Pancreas (tissue), 10 donors: ENCODE results near the gene DUSP12. TPM values are rescaled to one million over a fixed set of nuclear protein-coding genes. Genes with fewer than 3 reads are reported as not detected.

Experiments used
- ATAC-seq, 4 donors: fragments of 200-7000 bp; cut with Tn5 transposase; one replicate each; pipeline versions ENCODE4 v1.8.0 to v1.9.1; 2020; ENCODE audit warnings: mild to moderate bottlenecking in 4 of 4, moderate library complexity in 4 of 4
- DNase-seq, 6 donors: peaks; one replicate each; pipeline ENCODE4 v3.0.0-alpha.2; 2020
- FAIRE-seq: peaks from 2 replicates; lab custom pipeline; 2012; peaks lifted over from hg19 to GRCh38; lab: Jason Lieb, UNC
- H3K27ac ChIP-seq, 4 donors: fragments of 200-600 bp; sonication (generic); 1 replicate in 3 of 4; 2 replicates in 1 of 4; pipeline versions ENCODE4 v1.5.0 to v1.8.0; 2020
- H3K27me3 ChIP-seq, 4 donors: fragments of 200-600 bp; one replicate each; pipeline ENCODE4 v1.8.0; 2021
- H3K36me3 ChIP-seq, 3 donors: fragments of 200-600 bp; sonication (generic) in 1 of 3; one replicate each; pipeline versions ENCODE4 v1.5.0 to v1.8.0; 2020 to 2021
- H3K4me1 ChIP-seq, 3 donors: fragments of 200-600 bp; one replicate each; pipeline ENCODE4 v1.8.0; 2021
- H3K4me3 ChIP-seq, 4 donors: fragments of 200-600 bp; sonication (generic) in 2 of 4; one replicate each; pipeline versions ENCODE4 v1.5.0 to v1.8.0; 2020 to 2021
- H3K9me3 ChIP-seq, 4 donors: fragments of 200-600 bp; one replicate each; pipeline ENCODE4 v1.8.0; 2021
- WGBS, 2 donors: extraction: QIAGEN DNeasy Blood & Tissue Kit; methylation state at CpG; one replicate each; pipeline ENCODE4 v1.1.7; 2013; 5-methylcytosine and 5-hydroxymethylcytosine counted together
- intact Hi-C, 3 donors: fragments of 100-400 bp; cut with DNase I; formaldehyde crosslinking; loops; one replicate each; pipeline versions ENCODE4 v1.11.1 to v1.14.2; 2022
- polyA plus RNA-seq, 2 donors: library from polyadenylated mRNA; stranded (reverse); fragments of 200-250 nt; gene quantifications; one replicate each; pipeline ENCODE4 v1.2.3, GENCODE V29; 2013
- total RNA-seq, 6 donors: library from RNA; stranded (reverse); fragmentation: NEBNext Ultra II Directional in 4 of 6; extraction: Animal tissue kit (Norgen Biotek cat#: 25700) in 4 of 6; gene quantifications; one replicate each; pipeline versions ENCODE4 v1.2.1 to v1.2.4, GENCODE V29; 2021 to 2023
- TF ChIP-seq, protein P1 (sequence below), 4 donors: fragments of 200-600 bp; sonication (generic) in 3 of 4; IDR thresholded peaks; one replicate each; pipeline versions ENCODE4 v1.5.0 to v1.8.0; 2021; ENCODE audit warnings: antibody characterized with exemption in 4 of 4
- donor health status: healthy with polysubstance abuse.
- donor health status: DM: no; HTN: no; CAD: no; lungs with moderate emphysema.
- donor health status: DM: no; HTN: no; CAD: no.
- donor health status: control.
- donor health status: control.
- donor health status: Bipolar disorder and iron deficiency.
- donor health status: DM: yes; HTN: yes; CAD: no.
- donor health status: DM: no; HTN: no; CAD: no.
- donor health status: DM: no; HTN: no; CAD: no.
- donor health status: DM: yes; HTN: yes; CAD: no.

The DUSP12 gene
- total and polyA plus RNA-seq, 8 donors, result 5.7 to 16.0 (median 9.1) TPM

DNA sequence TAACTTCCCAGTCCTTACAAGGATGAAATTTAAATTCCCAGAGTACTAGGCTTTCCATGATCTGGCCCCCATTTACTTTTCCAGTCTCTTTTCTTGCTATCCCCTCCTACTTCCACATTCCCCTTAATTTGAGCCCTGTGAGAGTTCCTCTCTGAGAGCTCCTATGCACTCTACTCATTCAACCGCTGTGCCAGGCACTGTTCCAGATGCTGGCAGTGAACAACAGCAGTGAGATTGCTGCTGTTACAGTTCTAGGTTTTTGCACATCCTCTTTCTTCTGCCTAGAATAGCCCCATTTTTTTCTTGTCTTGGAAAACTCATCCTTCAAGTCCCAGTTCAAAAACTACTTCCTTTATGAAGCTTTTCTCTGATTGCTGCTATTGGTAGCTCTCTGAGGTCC lies 35.4 kb downstream of the DUSP12 start:
- no peaks in the 10 kb centered on the region for H3K4me1 ChIP-seq
- 88 to 100% methylated on average over 1 of the region's 1 CpG for WGBS, 2 donors
- FAIRE-seq (no peak), ATAC-seq (peak in 2 of 4 donors; percentile 32 to 40), DNase-seq (peak in 1 of 6 donors; percentile 24)
- TF ChIP-seq, protein P1, sequence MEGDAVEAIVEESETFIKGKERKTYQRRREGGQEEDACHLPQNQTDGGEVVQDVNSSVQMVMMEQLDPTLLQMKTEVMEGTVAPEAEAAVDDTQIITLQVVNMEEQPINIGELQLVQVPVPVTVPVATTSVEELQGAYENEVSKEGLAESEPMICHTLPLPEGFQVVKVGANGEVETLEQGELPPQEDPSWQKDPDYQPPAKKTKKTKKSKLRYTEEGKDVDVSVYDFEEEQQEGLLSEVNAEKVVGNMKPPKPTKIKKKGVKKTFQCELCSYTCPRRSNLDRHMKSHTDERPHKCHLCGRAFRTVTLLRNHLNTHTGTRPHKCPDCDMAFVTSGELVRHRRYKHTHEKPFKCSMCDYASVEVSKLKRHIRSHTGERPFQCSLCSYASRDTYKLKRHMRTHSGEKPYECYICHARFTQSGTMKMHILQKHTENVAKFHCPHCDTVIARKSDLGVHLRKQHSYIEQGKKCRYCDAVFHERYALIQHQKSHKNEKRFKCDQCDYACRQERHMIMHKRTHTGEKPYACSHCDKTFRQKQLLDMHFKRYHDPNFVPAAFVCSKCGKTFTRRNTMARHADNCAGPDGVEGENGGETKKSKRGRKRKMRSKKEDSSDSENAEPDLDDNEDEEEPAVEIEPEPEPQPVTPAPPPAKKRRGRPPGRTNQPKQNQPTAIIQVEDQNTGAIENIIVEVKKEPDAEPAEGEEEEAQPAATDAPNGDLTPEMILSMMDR (IDR thresholded peaks at IDR 0.05), result no peak
- no peak overlapping the region for H3K27ac ChIP-seq
- H3K4me3 ChIP-seq, result no peak overlapping the region
- no peaks in the 10 kb centered on the region for H3K9me3 ChIP-seq
- intact Hi-C loops, result no loop called here
- no peaks in the 10 kb centered on the region for H3K27me3 ChIP-seq
- H3K36me3 ChIP-seq, result peaks cover 0 to 55% (median 9%) of the 10 kb centered on the region in 3 donors

DNA sequence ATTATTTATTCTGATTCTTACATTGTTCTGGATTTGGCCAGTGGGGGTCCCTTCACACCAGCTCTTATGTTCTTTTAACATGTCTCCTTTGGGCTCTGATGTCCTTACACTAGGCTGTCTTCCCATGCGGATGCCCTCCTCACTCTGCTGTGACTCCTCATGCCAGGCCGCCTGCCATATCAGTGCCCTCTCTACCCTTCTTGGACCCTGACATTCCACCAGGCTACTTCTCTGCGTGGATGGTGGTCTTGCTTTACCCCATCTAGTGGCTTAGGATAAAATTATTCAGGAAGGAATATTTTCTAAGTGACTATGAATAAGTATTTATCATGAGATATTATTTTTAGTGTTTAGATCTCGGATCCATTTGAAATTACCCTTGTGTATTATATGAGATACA lies 37.8 kb downstream of the DUSP12 start:
- Histone ChIP-seq H3K27me3 (no peaks in the 10 kb centered on the region), H3K4me1 (peaks cover 0 to 4% (median 0%) of the 10 kb centered on the region in 3 donors), H3K4me3 (no peak overlapping the region), H3K9me3 (no peaks in the 10 kb centered on the region), H3K36me3 (peaks cover 0 to 55% (median 9%) of the 10 kb centered on the region in 3 donors), H3K27ac (no peak overlapping the region)
- DNase-seq, result no peak
- WGBS, 2 donors, result 84 to 88% methylated on average over 4 of the region's 4 CpGs
- intact Hi-C loops, result no loop called here
- ATAC-seq, result no peak
- TF ChIP-seq, protein P1 (IDR thresholded peaks at IDR 0.05), result no peak
- no peak for FAIRE-seq

DNA sequence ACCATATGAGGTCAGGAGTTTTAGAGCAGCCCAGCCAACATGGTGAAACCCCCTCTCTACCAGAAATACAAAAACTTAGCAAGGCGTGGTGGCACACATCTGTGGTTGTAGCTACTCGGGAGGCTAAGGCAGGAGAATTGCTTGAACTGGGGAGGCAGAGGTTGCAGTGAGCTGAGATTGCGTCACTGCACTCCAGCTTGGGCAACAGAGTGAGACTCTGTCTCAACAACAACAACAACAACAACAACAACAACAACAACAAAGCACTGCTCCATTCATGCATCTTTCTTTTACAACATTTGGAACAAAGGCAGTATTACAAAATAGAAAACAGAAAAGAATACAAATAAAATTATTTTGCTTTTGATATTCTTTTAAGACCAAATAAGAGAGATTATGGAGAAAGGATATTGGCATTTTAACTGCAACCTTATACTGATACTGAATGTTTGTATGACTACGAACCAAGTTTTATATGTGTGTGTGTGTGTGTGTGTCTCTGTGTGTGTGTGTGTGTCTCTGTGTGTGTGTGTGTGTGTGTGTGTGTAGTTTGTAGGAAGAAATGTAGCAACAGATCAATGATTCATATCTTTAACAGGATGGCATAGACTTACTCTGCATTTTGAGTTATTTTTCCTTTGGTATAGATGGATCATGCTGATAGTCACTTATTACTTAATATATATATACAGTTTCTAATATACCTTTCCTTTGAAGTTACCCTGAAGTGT lies 41.2 kb downstream of the DUSP12 start:
- Histone ChIP-seq H3K27ac (no peak overlapping the region), H3K9me3 (no peaks in the 10 kb centered on the region), H3K4me1 (peaks cover 0 to 6% (median 0%) of the 10 kb centered on the region in 3 donors), H3K4me3 (no peak overlapping the region), H3K27me3 (no peaks in the 10 kb centered on the region), H3K36me3 (peaks cover 0 to 63% (median under 1%) of the 10 kb centered on the region in 3 donors)
- ATAC-seq, result peak in 1 of 4 donors; percentile 8
- FAIRE-seq, result no peak
- intact Hi-C loops, result loop anchor here in 1 of 3 donors (5.0 kb wide), 1 partner anchor 247 kb away; no protein-coding TSS in a partner anchor
- whole genome bisulfite sequencing, 2 donors, result 87 to 91% methylated on average over 4 of the region's 4 CpGs
- TF ChIP-seq, protein P1 (IDR thresholded peaks at IDR 0.05), result no peak
- no peak for DNase-seq

DNA sequence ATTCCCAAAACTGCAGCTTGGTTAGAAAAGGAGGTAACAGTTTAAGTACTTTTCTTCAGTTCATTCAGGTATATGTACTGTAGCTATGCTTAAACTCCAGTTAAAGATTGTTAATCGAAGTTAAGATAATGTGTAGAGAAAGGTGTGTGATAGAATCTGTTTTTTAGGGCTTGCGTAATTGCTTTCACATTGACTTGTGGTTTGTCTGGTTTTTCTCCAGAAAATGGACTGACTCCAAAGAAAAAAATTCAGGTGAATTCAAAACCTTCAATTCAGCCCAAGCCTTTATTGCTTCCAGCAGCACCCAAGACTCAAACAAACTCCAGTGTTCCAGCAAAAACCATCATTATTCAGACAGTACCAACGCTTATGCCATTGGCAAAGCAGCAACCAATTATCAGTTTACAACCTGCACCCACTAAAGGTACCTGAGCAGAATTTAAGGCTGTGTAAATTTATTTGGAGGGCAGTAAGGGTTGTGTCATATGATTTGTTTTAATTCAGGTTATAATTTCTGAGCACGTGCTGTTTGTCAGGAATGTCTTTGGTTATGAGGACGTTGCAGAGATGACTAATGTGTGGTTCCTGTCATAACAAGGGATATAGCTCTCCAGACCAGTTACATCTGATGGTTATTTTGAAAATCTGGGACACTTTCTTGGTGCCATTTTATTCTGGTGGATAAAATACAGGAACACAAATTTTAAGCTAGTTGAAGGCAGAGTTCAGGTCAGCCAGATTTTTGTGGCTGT lies 42.5 kb downstream of the DUSP12 start:
- FAIRE-seq, result no peak
- peaks cover 0 to 62% (median 2%) of the 10 kb centered on the region in 3 donors for H3K36me3 ChIP-seq
- no peak for ATAC-seq
- 60% methylated on average over 5 of the region's 5 CpGs for WGBS, 2 donors
- H3K27me3 ChIP-seq, result no peaks in the 10 kb centered on the region
- no peak overlapping the region for H3K27ac ChIP-seq
- intact Hi-C loops, result loop anchor here in 2 of 3 donors (2.0 to 5.0 kb wide), 2 partner anchors 245 kb away; no protein-coding TSS in a partner anchor
- H3K4me1 ChIP-seq, result peaks cover 0 to 6% (median 0%) of the 10 kb centered on the region in 3 donors
- DNase-seq, result no peak
- TF ChIP-seq, protein P1 (IDR thresholded peaks at IDR 0.05), result no peak
- no peak overlapping the region for H3K4me3 ChIP-seq
- no peaks in the 10 kb centered on the region for H3K9me3 ChIP-seq
